A549 (cell line): ENCODE data around the gene NUCKS1.

Experiments used
- EP300 ChIP-seq, 2 experiments: fragments of >200 bp; sonication (Bioruptor Twin); formaldehyde crosslinking; IDR thresholded peaks; 2 replicates in 1 of 2; 3 replicates in 1 of 2; pipeline ENCODE4 v1.6.1; 2016 to 2017
- HOXA7 ChIP-seq: fragments of 250-450 bp; sonication (Bioruptor Pico); IDR thresholded peaks from 2 replicates; pipeline ENCODE4 v1.5.0; 2020; ENCODE audit warnings: mild to moderate bottlenecking, moderate library complexity
- POLR2A ChIP-seq: IDR thresholded peaks from 2 replicates; pipeline ENCODE4 v1.6.1; 2012; ENCODE audit warnings: mild to moderate bottlenecking, low read length
- RAD21 ChIP-seq, 2 experiments: fragments of >200 bp in 1 of 2; sonication (Bioruptor Twin) in 1 of 2; formaldehyde crosslinking in 1 of 2; IDR thresholded peaks in 1 of 2; conservative IDR thresholded peaks in 1 of 2; 2 replicates in 1 of 2; 3 replicates in 1 of 2; pipeline ENCODE4 v1.6.1; 2012 to 2018; ENCODE audit warnings: inconsistent platforms in 1 of 2
- RFX5 ChIP-seq: fragments of 450-650 bp; IDR thresholded peaks from 2 replicates; pipeline ENCODE4 v1.7.1; 2014; ENCODE audit warnings: antibody characterized with exemption, mild to moderate bottlenecking, moderate library complexity
- TP53 ChIP-seq: fragments of 250-450 bp; sonication (Bioruptor Pico); IDR thresholded peaks from 2 replicates; pipeline ENCODE4 v1.5.0; 2021; ENCODE audit warnings: mild to moderate bottlenecking, moderate library complexity
- TF ChIP-seq, protein P1 (sequence below): fragments of >200 bp; sonication (Bioruptor Twin); formaldehyde crosslinking; IDR thresholded peaks from 3 replicates; pipeline ENCODE4 v1.5.1; 2016
- TF ChIP-seq, protein P2 (sequence below): fragments of 200-600 bp; sonication (generic); IDR thresholded peaks from 2 replicates; pipeline ENCODE4 v1.6.1; 2016; ENCODE audit warnings: antibody characterized with exemption, mild to moderate bottlenecking, moderate library complexity
- TF ChIP-seq, protein P3 (sequence below): fragments of 150-350 bp; IDR thresholded peaks from 2 replicates; pipeline ENCODE4 v1.6.1; 2014; ENCODE audit warnings: low read depth, mild to moderate bottlenecking, low read length

DNA sequence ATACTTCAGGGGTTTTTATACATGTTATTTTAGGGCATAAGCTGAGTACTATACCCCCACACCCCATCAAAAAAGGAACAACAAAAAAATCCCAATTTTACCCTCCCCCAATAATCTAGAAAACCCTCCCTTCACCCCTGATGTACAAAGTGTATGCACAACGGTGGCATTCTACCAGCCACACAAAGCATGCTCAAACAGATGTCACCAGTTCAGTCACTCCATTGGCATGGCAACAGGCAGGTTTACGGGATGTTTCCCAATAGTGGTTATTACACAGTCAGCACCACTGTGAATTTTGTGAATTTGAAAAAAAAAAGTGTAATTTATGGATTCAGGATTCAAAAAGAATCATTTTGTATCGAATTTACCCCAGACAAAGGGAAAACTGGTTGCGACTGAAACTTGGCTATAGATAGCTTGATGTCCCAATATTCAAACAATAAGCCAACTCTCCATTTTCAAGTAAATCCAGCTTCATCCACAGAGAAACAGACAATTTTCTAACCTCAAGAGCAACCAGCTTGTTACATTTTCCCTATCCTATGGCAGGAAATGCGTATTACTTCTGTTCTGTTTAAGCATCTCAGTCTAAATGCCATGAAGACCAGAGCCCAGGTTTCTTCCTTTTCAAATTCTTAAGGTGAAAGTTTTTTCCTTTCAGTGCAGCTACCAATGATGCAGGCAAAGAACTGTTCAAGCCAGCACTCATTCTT lies 35.6 kb downstream of the NUCKS1 start:
- TF ChIP-seq, protein P1, sequence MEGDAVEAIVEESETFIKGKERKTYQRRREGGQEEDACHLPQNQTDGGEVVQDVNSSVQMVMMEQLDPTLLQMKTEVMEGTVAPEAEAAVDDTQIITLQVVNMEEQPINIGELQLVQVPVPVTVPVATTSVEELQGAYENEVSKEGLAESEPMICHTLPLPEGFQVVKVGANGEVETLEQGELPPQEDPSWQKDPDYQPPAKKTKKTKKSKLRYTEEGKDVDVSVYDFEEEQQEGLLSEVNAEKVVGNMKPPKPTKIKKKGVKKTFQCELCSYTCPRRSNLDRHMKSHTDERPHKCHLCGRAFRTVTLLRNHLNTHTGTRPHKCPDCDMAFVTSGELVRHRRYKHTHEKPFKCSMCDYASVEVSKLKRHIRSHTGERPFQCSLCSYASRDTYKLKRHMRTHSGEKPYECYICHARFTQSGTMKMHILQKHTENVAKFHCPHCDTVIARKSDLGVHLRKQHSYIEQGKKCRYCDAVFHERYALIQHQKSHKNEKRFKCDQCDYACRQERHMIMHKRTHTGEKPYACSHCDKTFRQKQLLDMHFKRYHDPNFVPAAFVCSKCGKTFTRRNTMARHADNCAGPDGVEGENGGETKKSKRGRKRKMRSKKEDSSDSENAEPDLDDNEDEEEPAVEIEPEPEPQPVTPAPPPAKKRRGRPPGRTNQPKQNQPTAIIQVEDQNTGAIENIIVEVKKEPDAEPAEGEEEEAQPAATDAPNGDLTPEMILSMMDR = no peak
- TF ChIP-seq HOXA7 (CRISPR knock-in tag) (no peak), EP300 (IDR thresholded peaks at IDR 0.05) (no peak), RFX5 (no peak), RAD21 (conservative IDR thresholded peaks at IDR 0.05 in 1 of 2, IDR thresholded peaks at IDR 0.05 in 1 of 2) (no peak), POLR2A (no peak), TP53 (no peak)
- TF ChIP-seq, protein P2, sequence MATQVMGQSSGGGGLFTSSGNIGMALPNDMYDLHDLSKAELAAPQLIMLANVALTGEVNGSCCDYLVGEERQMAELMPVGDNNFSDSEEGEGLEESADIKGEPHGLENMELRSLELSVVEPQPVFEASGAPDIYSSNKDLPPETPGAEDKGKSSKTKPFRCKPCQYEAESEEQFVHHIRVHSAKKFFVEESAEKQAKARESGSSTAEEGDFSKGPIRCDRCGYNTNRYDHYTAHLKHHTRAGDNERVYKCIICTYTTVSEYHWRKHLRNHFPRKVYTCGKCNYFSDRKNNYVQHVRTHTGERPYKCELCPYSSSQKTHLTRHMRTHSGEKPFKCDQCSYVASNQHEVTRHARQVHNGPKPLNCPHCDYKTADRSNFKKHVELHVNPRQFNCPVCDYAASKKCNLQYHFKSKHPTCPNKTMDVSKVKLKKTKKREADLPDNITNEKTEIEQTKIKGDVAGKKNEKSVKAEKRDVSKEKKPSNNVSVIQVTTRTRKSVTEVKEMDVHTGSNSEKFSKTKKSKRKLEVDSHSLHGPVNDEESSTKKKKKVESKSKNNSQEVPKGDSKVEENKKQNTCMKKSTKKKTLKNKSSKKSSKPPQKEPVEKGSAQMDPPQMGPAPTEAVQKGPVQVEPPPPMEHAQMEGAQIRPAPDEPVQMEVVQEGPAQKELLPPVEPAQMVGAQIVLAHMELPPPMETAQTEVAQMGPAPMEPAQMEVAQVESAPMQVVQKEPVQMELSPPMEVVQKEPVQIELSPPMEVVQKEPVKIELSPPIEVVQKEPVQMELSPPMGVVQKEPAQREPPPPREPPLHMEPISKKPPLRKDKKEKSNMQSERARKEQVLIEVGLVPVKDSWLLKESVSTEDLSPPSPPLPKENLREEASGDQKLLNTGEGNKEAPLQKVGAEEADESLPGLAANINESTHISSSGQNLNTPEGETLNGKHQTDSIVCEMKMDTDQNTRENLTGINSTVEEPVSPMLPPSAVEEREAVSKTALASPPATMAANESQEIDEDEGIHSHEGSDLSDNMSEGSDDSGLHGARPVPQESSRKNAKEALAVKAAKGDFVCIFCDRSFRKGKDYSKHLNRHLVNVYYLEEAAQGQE = no peak
- TF ChIP-seq, protein P3, sequence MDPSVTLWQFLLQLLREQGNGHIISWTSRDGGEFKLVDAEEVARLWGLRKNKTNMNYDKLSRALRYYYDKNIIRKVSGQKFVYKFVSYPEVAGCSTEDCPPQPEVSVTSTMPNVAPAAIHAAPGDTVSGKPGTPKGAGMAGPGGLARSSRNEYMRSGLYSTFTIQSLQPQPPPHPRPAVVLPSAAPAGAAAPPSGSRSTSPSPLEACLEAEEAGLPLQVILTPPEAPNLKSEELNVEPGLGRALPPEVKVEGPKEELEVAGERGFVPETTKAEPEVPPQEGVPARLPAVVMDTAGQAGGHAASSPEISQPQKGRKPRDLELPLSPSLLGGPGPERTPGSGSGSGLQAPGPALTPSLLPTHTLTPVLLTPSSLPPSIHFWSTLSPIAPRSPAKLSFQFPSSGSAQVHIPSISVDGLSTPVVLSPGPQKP = no peak
